ENCODE measurements around the gene FOXB2. TPM values are rescaled to one million over a fixed set of nuclear protein-coding genes. Genes with fewer than 3 reads are reported as not detected.
"Not testable (repeated sequence)": the region's sequence is repeated elsewhere in the genome, so short reads cannot be mapped to it uniquely, and the experiment has no call there.

FOXB2 gene
- total and polyA plus RNA-seq, 2 donors (not counting 3 experiments of a cell fraction or from before 2014, with no cell fraction given): not detected

DNA sequence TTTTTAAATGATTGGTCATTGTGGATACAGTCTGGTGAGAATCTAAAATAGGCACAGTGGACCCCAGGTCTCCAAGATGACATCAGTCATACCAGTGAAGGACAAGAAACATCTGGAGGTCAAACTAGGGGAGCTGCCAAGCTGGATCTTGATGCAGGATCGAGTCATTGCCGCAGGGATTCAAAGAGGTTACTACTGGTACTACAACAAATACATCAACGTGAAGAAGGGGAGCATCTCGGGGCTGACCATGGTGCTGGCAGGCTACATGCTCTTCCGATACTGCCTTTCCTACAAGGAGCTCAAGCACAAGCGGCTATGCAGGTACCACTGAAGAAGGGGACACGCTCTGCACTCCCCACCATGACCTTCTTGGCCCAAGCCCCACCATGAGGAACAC, 20.9 kb downstream of the FOXB2 start:
- no peak overlapping the region for H2AFZ ChIP-seq (ENCODE audit: low read depth, low read length)
- no peaks in the 10 kb centered on the region for H3K4me1 ChIP-seq (ENCODE audit: control insufficient read depth, extremely low read depth, insufficient read depth, low read length)
- no peaks in the 10 kb centered on the region for H3K9me3 ChIP-seq (replicated peaks; ENCODE audit: control insufficient read depth, insufficient read depth, low read length)
- intact Hi-C loops (cut with micrococcal nuclease): no loop called here
- FAIRE-seq: no peak
- no peaks in the 10 kb centered on the region for H3K79me2 ChIP-seq (ENCODE audit: control insufficient read depth, insufficient read depth, low read length)
- CTCF ChIA-PET: no interaction called here
- BruUV-seq (replicated peaks): no TSS peak
- dilution Hi-C loops (cut with MboI; ENCODE audit: extremely low pct_ligation_motif_present, low sequenced_read_pairs): no loop called here
- TF ChIP-seq EZH2 (IDR thresholded peaks at IDR 0.05; ENCODE audit: borderline replicate concordance, low read depth, low read length, severe bottlenecking): no peak
- no peak for TF ChIP-seq POLR2AphosphoS5 (IDR thresholded peaks at IDR 0.05; ENCODE audit: insufficient read depth, low read depth, low read length)
- no peak for TF ChIP-seq JUN (IDR thresholded peaks at IDR 0.05; ENCODE audit: borderline replicate concordance, insufficient read depth, insufficient read length, low read depth)
- TF ChIP-seq POLR2A (IDR thresholded peaks at IDR 0.05; ENCODE audit: low read depth, low read length): no peak
- TF ChIP-seq, protein P1, sequence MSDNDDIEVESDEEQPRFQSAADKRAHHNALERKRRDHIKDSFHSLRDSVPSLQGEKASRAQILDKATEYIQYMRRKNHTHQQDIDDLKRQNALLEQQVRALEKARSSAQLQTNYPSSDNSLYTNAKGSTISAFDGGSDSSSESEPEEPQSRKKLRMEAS (IDR thresholded peaks at IDR 0.05; ENCODE audit: insufficient read depth, insufficient read length): no peak
- TF ChIP-seq, protein P2, sequence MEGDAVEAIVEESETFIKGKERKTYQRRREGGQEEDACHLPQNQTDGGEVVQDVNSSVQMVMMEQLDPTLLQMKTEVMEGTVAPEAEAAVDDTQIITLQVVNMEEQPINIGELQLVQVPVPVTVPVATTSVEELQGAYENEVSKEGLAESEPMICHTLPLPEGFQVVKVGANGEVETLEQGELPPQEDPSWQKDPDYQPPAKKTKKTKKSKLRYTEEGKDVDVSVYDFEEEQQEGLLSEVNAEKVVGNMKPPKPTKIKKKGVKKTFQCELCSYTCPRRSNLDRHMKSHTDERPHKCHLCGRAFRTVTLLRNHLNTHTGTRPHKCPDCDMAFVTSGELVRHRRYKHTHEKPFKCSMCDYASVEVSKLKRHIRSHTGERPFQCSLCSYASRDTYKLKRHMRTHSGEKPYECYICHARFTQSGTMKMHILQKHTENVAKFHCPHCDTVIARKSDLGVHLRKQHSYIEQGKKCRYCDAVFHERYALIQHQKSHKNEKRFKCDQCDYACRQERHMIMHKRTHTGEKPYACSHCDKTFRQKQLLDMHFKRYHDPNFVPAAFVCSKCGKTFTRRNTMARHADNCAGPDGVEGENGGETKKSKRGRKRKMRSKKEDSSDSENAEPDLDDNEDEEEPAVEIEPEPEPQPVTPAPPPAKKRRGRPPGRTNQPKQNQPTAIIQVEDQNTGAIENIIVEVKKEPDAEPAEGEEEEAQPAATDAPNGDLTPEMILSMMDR (IDR thresholded peaks at IDR 0.05; ENCODE audit: extremely low read depth in 1 of 2, insufficient read depth in 1 of 2, low read depth in 1 of 2, low read length in 2 of 2): no peak
- TF ChIP-seq MYC (IDR thresholded peaks at IDR 0.05; ENCODE audit: low read depth, low read length): no peak
- TF ChIP-seq FOS (IDR thresholded peaks at IDR 0.05; ENCODE audit: borderline replicate concordance, insufficient read depth, low read length): no peak
- no peak for TF ChIP-seq GATA2 (IDR thresholded peaks at IDR 0.05; ENCODE audit: insufficient read depth, insufficient read length, low read depth, low read length)
- H4K20me1 ChIP-seq (replicated peaks; ENCODE audit: control insufficient read depth, extremely low read depth, insufficient read depth, low read length): no peaks in the 10 kb centered on the region
- no peaks in the 10 kb centered on the region for H3K9me1 ChIP-seq (replicated peaks; ENCODE audit: control insufficient read depth, extremely low read depth, insufficient read depth, low read length)
- DNase-seq (ENCODE audit: low read depth, low spot score): no peak
- no peaks in the 10 kb centered on the region for H3K36me3 ChIP-seq (ENCODE audit: control insufficient read depth in 2 of 2, extremely low read depth in 1 of 2, insufficient read depth in 2 of 2, low read length in 2 of 2)
- H3K9ac ChIP-seq (replicated peaks; ENCODE audit: extremely low read depth, insufficient read depth, low read length): no peak overlapping the region
- no peaks in the 10 kb centered on the region for H3K27me3 ChIP-seq (ENCODE audit: control insufficient read depth in 2 of 2, insufficient read depth in 2 of 2, low read length in 2 of 2)
- POLR2A ChIA-PET: no interaction called here
- H3K4me2 ChIP-seq (ENCODE audit: insufficient read depth, low read length): no peak overlapping the region
- H3K4me3 ChIP-seq (replicated peaks in 1 of 3; ENCODE audit: insufficient read depth in 1 of 3, low read depth in 1 of 3, low read length in 3 of 3): no peak overlapping the region
- H3K27ac ChIP-seq (ENCODE audit: insufficient read depth, low read depth, low read length): no peak overlapping the region

DNA sequence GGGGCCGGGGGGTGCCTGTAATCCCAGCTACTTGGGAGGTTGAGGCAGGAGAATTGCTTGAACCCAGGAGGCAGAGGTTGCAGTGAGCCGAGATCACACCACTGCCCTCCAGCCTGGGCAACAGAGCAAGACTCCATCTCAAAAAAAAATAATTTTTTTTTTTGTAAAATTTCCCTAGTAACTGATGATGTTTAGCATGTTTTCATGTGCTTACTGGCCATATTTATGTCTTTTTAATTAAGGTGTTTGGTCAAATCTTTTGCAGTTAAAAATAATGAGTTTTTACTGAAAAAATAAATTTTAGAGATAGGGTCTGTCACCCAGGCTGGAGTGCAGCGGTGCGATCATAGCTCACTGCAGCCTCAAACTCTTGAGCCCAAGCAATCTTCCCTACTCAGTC, 24.3 kb downstream of the FOXB2 start:
- H3K79me2 ChIP-seq (ENCODE audit: control insufficient read depth, insufficient read depth, low read length); H4K20me1 ChIP-seq (replicated peaks; ENCODE audit: control insufficient read depth, extremely low read depth, insufficient read depth, low read length); DNase-seq (ENCODE audit: low read depth, low spot score); H2AFZ ChIP-seq (ENCODE audit: low read depth, low read length); FAIRE-seq; H3K27me3 ChIP-seq (ENCODE audit: control insufficient read depth in 2 of 2, insufficient read depth in 2 of 2, low read length in 2 of 2); H3K36me3 ChIP-seq (ENCODE audit: control insufficient read depth in 2 of 2, extremely low read depth in 1 of 2, insufficient read depth in 2 of 2, low read length in 2 of 2); dilution Hi-C loops (cut with MboI; ENCODE audit: extremely low pct_ligation_motif_present, low sequenced_read_pairs); H3K27ac ChIP-seq (ENCODE audit: insufficient read depth, low read depth, low read length); H3K9me1 ChIP-seq (replicated peaks; ENCODE audit: control insufficient read depth, extremely low read depth, insufficient read depth, low read length); intact Hi-C loops (cut with micrococcal nuclease); H3K4me2 ChIP-seq (ENCODE audit: insufficient read depth, low read length); H3K9me3 ChIP-seq (replicated peaks; ENCODE audit: control insufficient read depth, insufficient read depth, low read length); H3K4me3 ChIP-seq (replicated peaks in 1 of 3; ENCODE audit: insufficient read depth in 1 of 3, low read depth in 1 of 3, low read length in 3 of 3); POLR2A ChIA-PET; H3K9ac ChIP-seq (replicated peaks; ENCODE audit: extremely low read depth, insufficient read depth, low read length); BruUV-seq (replicated peaks); CTCF ChIA-PET; H3K4me1 ChIP-seq (ENCODE audit: control insufficient read depth, extremely low read depth, insufficient read depth, low read length): not testable (repeated sequence)

DNA sequence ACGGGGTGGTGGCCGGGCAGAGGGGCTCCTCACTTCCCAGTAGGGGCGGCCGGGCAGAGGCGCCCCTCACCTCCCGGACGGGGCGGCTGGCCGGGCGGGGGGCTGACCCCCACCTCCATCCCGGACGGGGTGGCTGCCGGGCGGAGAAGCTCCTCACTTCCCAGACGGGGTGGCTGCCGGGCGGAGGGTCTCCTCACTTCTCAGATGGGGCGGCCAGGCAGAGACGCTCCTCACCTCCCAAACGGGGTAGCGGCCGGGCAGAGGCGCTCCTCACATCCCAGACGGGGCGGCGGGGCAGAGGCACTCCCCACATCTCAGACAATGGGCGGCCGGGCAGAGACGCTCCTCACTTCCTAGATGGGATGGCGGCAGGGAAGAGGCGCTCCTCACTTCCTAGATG, 41.2 kb downstream of the FOXB2 start:
- CTCF ChIA-PET; H3K4me2 ChIP-seq (ENCODE audit: insufficient read depth, low read length); H2AFZ ChIP-seq (ENCODE audit: low read depth, low read length); H3K79me2 ChIP-seq (ENCODE audit: control insufficient read depth, insufficient read depth, low read length); H4K20me1 ChIP-seq (replicated peaks; ENCODE audit: control insufficient read depth, extremely low read depth, insufficient read depth, low read length); DNase-seq (ENCODE audit: low read depth, low spot score); POLR2A ChIA-PET; H3K9ac ChIP-seq (replicated peaks; ENCODE audit: extremely low read depth, insufficient read depth, low read length); BruUV-seq (replicated peaks); H3K27me3 ChIP-seq (ENCODE audit: control insufficient read depth in 2 of 2, insufficient read depth in 2 of 2, low read length in 2 of 2); H3K4me3 ChIP-seq (replicated peaks in 1 of 3; ENCODE audit: insufficient read depth in 1 of 3, low read depth in 1 of 3, low read length in 3 of 3); H3K9me1 ChIP-seq (replicated peaks; ENCODE audit: control insufficient read depth, extremely low read depth, insufficient read depth, low read length); FAIRE-seq; dilution Hi-C loops (cut with MboI; ENCODE audit: extremely low pct_ligation_motif_present, low sequenced_read_pairs); H3K27ac ChIP-seq (ENCODE audit: insufficient read depth, low read depth, low read length); H3K36me3 ChIP-seq (ENCODE audit: control insufficient read depth in 2 of 2, extremely low read depth in 1 of 2, insufficient read depth in 2 of 2, low read length in 2 of 2); H3K4me1 ChIP-seq (ENCODE audit: control insufficient read depth, extremely low read depth, insufficient read depth, low read length); H3K9me3 ChIP-seq (replicated peaks; ENCODE audit: control insufficient read depth, insufficient read depth, low read length); intact Hi-C loops (cut with micrococcal nuclease): not testable (repeated sequence)
